Stimulated activated memory B cell treated with anti-CD40 and anti-IgM and Interleukin-4, amounts not matched to agents 10 μg/mL and 1 μg/mL and 100 μg/mL, for 72 hours (primary cell): Measurements from ENCODE around the gene CORIN.
A peak's percentile ranks its signal among the peaks of the same experiment; 100 is the strongest.

Source experiments
- ATAC-seq: fragments of 150-1000 bp; cut with Tn5 transposase; 2 replicates; pipeline ENCODE4 v1.10.0; 2021
- H3K27ac Mint-ChIP-seq: one replicate; pipeline ENCODE4 v1.8.0; 2022; ENCODE audit warnings: mild to moderate bottlenecking, mixed read lengths
- H3K27me3 Mint-ChIP-seq: one replicate; pipeline ENCODE4 v1.8.0; 2022; ENCODE audit warnings: mixed read lengths
- H3K36me3 Mint-ChIP-seq: one replicate; pipeline ENCODE4 v1.8.0; 2022; ENCODE audit warnings: mixed read lengths
- H3K4me1 Mint-ChIP-seq: one replicate; pipeline ENCODE4 v1.8.0; 2022; ENCODE audit warnings: mixed read lengths
- H3K4me3 Mint-ChIP-seq: one replicate; pipeline ENCODE4 v1.8.0; 2022; ENCODE audit warnings: mild to moderate bottlenecking, moderate library complexity, mixed read lengths
- H3K9me3 Mint-ChIP-seq: one replicate; pipeline ENCODE4 v1.8.0; 2022; ENCODE audit warnings: mixed read lengths

CORIN gene, protein sequence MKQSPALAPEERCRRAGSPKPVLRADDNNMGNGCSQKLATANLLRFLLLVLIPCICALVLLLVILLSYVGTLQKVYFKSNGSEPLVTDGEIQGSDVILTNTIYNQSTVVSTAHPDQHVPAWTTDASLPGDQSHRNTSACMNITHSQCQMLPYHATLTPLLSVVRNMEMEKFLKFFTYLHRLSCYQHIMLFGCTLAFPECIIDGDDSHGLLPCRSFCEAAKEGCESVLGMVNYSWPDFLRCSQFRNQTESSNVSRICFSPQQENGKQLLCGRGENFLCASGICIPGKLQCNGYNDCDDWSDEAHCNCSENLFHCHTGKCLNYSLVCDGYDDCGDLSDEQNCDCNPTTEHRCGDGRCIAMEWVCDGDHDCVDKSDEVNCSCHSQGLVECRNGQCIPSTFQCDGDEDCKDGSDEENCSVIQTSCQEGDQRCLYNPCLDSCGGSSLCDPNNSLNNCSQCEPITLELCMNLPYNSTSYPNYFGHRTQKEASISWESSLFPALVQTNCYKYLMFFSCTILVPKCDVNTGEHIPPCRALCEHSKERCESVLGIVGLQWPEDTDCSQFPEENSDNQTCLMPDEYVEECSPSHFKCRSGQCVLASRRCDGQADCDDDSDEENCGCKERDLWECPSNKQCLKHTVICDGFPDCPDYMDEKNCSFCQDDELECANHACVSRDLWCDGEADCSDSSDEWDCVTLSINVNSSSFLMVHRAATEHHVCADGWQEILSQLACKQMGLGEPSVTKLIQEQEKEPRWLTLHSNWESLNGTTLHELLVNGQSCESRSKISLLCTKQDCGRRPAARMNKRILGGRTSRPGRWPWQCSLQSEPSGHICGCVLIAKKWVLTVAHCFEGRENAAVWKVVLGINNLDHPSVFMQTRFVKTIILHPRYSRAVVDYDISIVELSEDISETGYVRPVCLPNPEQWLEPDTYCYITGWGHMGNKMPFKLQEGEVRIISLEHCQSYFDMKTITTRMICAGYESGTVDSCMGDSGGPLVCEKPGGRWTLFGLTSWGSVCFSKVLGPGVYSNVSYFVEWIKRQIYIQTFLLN

DNA sequence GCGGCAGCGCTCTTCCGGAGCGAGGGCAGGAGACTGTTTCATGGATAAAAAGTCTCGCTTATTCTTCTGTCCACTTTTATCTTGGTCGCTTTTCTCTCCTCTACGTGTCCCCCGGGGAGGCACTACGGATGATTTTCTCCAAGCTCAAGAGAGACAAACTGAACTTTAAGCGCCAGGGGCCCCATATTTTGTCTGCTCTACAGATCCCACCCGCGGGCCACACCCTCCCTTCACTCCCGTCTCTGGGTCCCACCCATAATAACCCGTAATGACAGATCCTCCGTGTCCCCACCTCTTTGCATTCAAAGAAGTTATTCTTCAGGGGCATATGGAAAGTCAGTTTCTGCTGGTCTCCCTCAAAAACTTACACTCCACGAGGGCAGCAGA is at the start of gene CORIN:
Gene CORIN, minus strand, starts transcription at position 160 of the 387 bp plus-strand sequence. Its CDS starts 118 bp downstream, at position 42.
- peaks cover 37% of the 10 kb centered on the region for H3K4me1 Mint-ChIP-seq
- peak within 1 kb of the TSS; percentile 91 for H3K4me3 Mint-ChIP-seq
- H3K27ac Mint-ChIP-seq = peak within 1 kb of the TSS; percentile 79
- peaks cover 3% of the 10 kb centered on the region for H3K9me3 Mint-ChIP-seq
- no peak for ATAC-seq
- no peaks in the 10 kb centered on the region for H3K36me3 Mint-ChIP-seq
- H3K27me3 Mint-ChIP-seq = no peaks in the 10 kb centered on the region

DNA sequence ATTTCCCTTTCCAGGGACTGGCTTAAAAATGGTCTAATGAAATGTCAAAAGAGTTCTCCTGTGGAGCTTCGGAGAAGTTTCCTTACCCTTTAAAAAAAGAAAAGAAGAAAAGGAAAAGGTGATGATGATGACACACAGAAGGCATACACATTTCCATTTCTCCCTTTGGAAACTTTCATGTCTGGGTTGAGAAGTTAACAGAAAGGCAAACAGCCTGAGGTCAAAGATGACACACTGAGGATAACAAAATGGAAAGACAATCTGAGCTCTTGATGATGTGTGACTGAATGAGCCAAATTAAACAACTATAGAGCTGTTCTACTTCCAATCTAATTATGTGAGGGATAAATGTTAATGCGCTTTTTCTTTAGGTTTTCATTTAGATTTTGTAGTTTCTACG is 44.4 kb upstream of the CORIN start:
- Mint-ChIP-seq H3K9me3 (no peaks in the 10 kb centered on the region), H3K27me3 (no peaks in the 10 kb centered on the region), H3K27ac (no peak overlapping the region), H3K4me1 (no peaks in the 10 kb centered on the region), H3K36me3 (peaks cover 52% of the 10 kb centered on the region), H3K4me3 (no peak overlapping the region)
- no peak for ATAC-seq

DNA sequence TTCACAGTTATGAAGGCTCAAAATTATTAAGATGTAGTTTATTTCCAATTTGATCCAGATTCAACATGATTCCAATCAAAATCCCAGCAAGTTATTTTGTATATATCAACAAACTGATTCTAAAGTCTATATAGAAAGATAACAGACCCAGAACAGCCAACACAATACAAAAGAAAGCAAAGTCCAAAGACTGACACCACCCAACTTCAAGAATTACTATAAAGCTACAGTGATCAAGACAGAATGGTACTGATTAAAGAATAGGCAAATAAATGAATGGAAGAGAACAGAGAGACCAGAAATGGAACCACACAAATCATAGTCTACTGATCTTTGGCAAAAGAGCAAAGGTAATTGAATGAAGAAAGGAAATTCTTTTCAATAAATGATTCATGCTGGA is 41.6 kb upstream of the CORIN start:
- Mint-ChIP-seq H3K27ac (no peak overlapping the region), H3K9me3 (no peaks in the 10 kb centered on the region), H3K36me3 (peaks cover 64% of the 10 kb centered on the region), H3K4me3 (no peak overlapping the region), H3K27me3 (no peaks in the 10 kb centered on the region), H3K4me1 (no peaks in the 10 kb centered on the region)
- ATAC-seq = no peak

DNA sequence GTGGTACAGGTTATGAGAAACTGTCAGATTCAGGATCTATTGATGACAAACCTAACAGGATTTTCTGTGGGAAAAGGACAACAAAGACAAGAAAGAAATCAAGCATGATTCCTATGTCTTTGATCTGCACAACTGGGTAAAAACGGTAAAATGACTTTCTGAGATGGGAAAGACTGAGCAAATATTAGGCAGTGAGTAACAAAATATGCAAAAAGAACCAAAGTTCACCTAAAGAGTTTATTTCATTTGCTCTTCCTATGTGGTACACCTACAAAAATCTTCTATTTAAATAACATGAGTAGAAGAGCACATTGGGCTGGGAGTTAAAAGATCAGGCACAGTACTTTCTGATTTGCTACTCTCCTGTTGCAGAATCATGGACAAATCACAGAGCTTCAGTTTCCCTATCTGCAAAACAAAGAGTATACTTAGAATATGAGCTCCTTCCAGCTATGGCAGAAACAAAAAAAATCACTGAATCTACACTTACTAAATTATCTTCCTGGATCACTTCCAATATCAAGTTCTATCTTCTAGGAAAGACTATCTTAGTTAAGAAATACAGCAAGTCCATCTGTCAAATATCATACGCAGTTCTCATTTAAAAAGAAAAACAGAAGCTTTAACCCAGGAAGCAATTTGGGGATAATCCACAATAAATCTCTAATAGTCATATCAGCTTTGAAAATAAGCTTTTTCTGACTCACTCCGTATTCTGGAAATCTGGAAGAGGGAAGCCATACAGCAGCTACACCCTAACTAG is 39.1 kb upstream of the CORIN start:
- no peaks in the 10 kb centered on the region for H3K4me1 Mint-ChIP-seq
- H3K27ac Mint-ChIP-seq = no peak overlapping the region
- peaks cover 68% of the 10 kb centered on the region for H3K36me3 Mint-ChIP-seq
- H3K4me3 Mint-ChIP-seq = no peak overlapping the region
- no peaks in the 10 kb centered on the region for H3K27me3 Mint-ChIP-seq
- ATAC-seq = no peak
- peaks cover 4% of the 10 kb centered on the region for H3K9me3 Mint-ChIP-seq

DNA sequence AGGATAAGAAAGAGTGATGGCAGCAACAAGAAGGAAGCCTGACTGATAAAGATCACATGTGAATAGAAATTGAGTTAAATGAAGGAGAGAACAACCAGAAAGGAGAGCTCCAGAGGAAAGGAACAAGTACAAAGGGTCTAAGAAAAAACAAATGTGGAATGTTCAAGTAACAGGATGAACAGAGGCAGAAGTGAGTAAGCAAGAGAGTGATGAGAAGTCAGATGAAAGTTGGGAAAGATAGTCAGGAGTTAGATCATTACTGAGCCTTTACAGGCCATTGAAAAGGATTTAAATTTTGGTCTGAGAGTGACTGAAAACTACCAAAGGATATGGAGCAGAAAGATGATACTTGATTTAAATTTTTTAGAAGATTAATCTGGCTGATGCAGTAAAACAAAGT is 38.4 kb upstream of the CORIN start:
- Mint-ChIP-seq H3K9me3 (peaks cover 4% of the 10 kb centered on the region), H3K4me1 (no peaks in the 10 kb centered on the region), H3K4me3 (no peak overlapping the region), H3K36me3 (peaks cover 62% of the 10 kb centered on the region), H3K27ac (no peak overlapping the region), H3K27me3 (no peaks in the 10 kb centered on the region)
- ATAC-seq = no peak

DNA sequence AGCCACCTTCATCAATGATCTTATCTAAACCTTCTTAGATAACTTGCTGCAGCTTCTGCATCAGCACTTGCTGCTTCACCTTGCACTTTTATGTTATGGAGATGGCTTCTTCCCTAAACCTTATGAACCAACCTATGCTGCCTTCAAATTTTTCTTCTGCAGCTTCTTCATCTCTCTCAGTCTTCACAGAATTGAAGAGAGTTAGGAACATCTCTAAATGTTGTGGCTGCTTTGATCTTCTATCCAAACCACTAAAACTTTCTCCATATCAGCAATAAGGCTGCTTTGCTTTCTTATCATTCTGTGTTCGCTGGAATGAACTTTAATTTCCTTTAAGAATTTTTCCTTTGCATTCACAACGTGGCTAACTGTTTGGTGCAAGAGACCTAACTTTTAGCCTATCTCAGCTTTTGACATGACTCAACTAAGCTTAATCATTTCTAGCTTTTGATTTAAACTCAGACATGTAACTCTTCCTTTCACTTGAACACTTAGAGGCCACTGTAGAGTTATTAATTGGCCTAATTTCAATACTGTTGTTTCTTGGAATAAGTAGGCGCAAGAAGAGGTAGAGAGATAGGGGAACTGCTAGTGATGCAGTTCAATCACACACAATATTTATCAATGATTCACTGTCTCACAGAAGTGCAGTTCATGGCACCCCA is 36.1 kb upstream of the CORIN start:
- peaks cover 71% of the 10 kb centered on the region for H3K36me3 Mint-ChIP-seq
- H3K27ac Mint-ChIP-seq = no peak overlapping the region
- no peak overlapping the region for H3K4me3 Mint-ChIP-seq
- peaks cover 4% of the 10 kb centered on the region for H3K9me3 Mint-ChIP-seq
- H3K4me1 Mint-ChIP-seq = no peaks in the 10 kb centered on the region
- ATAC-seq = no peak
- H3K27me3 Mint-ChIP-seq = no peaks in the 10 kb centered on the region

DNA sequence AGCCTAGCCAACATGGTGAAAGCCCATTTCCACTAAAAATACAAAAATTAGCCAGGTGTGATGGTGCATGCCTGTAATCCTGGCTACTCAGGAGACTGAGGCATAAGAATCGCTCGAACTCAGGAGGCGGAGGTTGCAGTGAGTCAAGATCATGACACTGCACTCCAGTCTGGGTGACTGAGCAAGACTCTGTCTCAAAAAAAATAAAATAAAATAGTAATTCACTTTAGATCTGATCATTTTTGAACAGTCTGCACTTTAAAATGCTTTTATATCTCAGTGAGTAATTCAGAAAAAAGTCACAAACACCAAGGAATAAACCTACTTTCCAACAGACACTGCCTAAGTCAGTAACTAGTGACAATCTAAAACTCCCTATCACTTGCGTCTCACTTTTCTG is 25.6 kb upstream of the CORIN start:
- Mint-ChIP-seq H3K4me1 (no peaks in the 10 kb centered on the region), H3K9me3 (peaks cover 3% of the 10 kb centered on the region), H3K36me3 (peaks cover 33% of the 10 kb centered on the region), H3K27me3 (no peaks in the 10 kb centered on the region), H3K27ac (no peak overlapping the region), H3K4me3 (no peak overlapping the region)
- no peak for ATAC-seq

DNA sequence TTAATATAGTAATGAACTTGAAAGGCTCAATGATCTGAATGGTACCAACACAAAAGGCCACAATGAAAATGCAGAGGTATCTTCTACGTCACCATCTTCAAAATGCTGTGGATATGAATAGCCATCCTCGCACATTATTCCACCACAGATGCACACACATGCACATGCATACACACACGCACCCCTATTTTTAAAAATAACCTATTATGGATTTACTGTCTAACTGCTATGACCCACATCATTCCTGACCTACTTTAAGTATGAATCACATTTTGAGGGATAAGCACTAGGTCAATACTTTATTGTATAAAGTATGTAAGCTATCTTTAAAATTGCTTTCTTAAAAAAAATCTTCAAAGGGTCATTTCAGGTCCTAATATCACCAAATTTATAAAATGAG is 24.4 kb upstream of the CORIN start:
- Mint-ChIP-seq H3K27ac (no peak overlapping the region), H3K9me3 (no peaks in the 10 kb centered on the region), H3K4me1 (peaks cover 8% of the 10 kb centered on the region), H3K4me3 (no peak overlapping the region), H3K27me3 (no peaks in the 10 kb centered on the region), H3K36me3 (peaks cover 30% of the 10 kb centered on the region)
- ATAC-seq = no peak

DNA sequence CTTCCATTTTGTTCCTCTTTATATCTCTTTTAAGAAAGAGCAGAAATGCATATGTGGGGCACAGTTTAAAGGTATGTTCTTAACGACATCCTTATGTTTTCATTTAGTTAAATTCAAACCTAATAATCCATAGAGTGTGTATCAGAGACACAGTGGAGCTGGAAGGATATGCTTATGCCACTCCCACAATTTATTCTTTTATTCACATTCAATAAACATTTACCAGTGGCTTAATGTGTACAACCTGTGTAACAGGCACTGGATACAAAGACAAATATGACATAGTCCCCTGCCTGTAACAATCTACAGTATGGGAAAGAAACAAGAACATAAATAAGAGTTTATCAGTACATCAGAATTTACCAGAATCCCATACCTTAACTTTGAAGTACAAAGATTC is 22.4 kb upstream of the CORIN start:
- no peaks in the 10 kb centered on the region for H3K9me3 Mint-ChIP-seq
- peaks cover 8% of the 10 kb centered on the region for H3K4me1 Mint-ChIP-seq
- H3K27ac Mint-ChIP-seq = no peak overlapping the region

DNA sequence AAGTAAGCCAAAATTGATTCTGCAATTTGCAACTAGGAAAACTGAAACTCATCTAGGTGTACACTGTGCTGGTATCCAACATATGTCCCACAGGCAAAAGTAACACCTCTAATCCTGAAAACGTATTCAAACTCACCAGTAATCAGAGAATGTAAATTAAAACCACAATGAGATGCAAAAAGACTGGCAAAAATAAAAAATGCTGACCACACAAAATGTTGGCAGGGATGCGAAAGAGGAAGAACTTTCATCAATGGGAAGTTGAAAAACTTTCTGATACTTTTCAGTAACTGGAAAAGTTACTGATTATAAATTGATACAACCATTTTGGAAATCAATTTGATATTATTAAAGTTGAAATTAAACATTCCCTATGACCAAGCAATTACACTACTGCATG is 20.1 kb upstream of the CORIN start:
- no peak overlapping the region for H3K4me3 Mint-ChIP-seq
- peaks cover 40% of the 10 kb centered on the region for H3K36me3 Mint-ChIP-seq
- H3K4me1 Mint-ChIP-seq = peaks cover 8% of the 10 kb centered on the region
- no peaks in the 10 kb centered on the region for H3K9me3 Mint-ChIP-seq
- no peaks in the 10 kb centered on the region for H3K27me3 Mint-ChIP-seq
- ATAC-seq = no peak
- no peak overlapping the region for H3K27ac Mint-ChIP-seq

More for the DNA sequence above, 22.4 kb upstream of the CORIN start:
- Mint-ChIP-seq H3K4me3 (no peak overlapping the region), H3K27me3 (no peaks in the 10 kb centered on the region), H3K36me3 (peaks cover 32% of the 10 kb centered on the region)
- ATAC-seq = no peak

DNA sequence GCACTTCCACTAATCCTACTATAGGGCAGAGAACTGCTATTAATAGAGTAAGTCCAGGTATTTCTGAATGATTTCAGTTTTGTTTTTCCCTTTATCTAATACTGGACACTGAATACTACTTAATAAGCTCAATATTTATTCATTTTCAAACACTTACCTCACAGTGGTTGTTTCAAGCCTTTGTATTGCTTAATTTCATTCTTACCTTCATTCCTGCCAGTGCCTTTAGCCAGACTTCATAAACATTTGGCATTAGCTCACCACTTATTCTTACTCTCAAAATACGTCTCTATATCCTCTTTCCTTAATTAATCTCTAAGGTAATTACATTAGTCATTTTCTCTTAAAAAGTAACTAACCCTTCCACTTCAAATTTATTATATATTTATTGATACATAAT is 18.8 kb upstream of the CORIN start:
- peaks cover 48% of the 10 kb centered on the region for H3K36me3 Mint-ChIP-seq
- H3K4me1 Mint-ChIP-seq = peaks cover 8% of the 10 kb centered on the region
- ATAC-seq = no peak
- H3K27ac Mint-ChIP-seq = no peak overlapping the region
- H3K27me3 Mint-ChIP-seq = no peaks in the 10 kb centered on the region
- no peak overlapping the region for H3K4me3 Mint-ChIP-seq
- H3K9me3 Mint-ChIP-seq = no peaks in the 10 kb centered on the region

DNA sequence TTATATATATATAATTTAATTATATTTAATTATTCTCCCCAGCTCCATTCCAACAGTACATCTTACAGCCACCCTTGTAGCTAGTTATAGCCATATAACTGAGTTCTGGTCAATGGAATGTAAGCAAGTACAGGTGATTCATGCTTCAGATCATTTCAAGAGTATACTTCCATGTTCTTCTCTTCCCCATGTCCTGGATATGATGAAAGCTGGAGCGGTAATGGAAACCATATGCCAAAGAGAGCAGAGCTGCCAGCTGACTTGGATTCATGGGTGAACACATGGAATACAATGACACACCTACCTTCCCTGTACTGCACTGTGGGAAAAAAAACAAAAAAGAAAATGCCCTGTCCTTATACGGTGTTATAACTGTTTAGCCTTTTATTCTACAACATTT is 17.5 kb upstream of the CORIN start:
- Mint-ChIP-seq H3K4me1 (peaks cover 8% of the 10 kb centered on the region), H3K9me3 (no peaks in the 10 kb centered on the region), H3K27ac (no peak overlapping the region), H3K27me3 (no peaks in the 10 kb centered on the region), H3K4me3 (no peak overlapping the region), H3K36me3 (peaks cover 48% of the 10 kb centered on the region)
- no peak for ATAC-seq

DNA sequence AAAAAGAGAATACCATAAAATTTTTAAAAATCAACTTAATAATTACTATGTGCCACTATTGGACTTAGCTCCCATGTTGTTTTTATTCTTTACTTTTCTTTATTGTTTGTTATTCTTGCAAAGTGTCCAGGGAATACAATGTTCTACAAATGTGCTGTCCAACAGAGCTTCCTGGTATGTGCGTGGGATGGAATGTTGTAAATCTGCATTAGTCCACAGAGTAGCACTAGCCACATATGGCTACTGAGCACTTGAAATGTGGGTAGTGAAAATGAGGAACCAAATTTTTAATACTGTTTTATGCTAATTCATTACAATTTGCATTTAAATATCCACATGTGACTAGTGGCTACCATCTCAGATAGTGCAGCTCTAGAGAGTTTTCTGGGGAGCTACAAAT is 14.3 kb upstream of the CORIN start:
- ATAC-seq = no peak
- Mint-ChIP-seq H3K27me3 (no peaks in the 10 kb centered on the region), H3K4me1 (no peaks in the 10 kb centered on the region), H3K27ac (no peak overlapping the region), H3K36me3 (peaks cover 49% of the 10 kb centered on the region), H3K9me3 (no peaks in the 10 kb centered on the region), H3K4me3 (no peak overlapping the region)

DNA sequence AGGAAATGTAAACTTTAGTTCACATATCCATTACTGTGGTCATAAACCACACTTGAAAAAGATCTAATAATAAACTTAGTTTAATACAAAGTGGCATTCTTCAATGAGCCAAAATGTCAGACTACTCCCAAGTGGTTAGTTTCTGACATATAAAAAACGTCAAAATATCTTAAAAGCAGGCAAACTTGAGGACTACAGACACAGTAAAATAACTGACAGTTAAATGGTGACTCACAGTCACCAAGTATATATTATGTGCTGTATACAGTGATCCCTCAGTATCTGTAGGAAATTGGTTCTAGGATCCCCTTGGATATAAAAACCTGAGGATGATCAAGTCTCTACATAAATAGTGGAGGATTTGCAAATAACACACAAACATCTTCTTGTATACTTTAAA is 11.6 kb upstream of the CORIN start:
- H3K9me3 Mint-ChIP-seq = no peaks in the 10 kb centered on the region
- H3K27me3 Mint-ChIP-seq = no peaks in the 10 kb centered on the region
- ATAC-seq = no peak
- no peak overlapping the region for H3K4me3 Mint-ChIP-seq
- no peak overlapping the region for H3K27ac Mint-ChIP-seq
- peaks cover 46% of the 10 kb centered on the region for H3K36me3 Mint-ChIP-seq
- H3K4me1 Mint-ChIP-seq = no peaks in the 10 kb centered on the region
